HG02642 (cell line): Measurements from ENCODE around the gene ZFYVE28.

ENCODE experiments used
- ATAC-seq: cut with Tn5 transposase; IDR thresholded peaks from one replicate; pipeline ENCODE4 v1.9.1; 2021; ENCODE audit warnings: mild to moderate bottlenecking; ENCODE audit not compliant: unreplicated experiment, poor library complexity

ZFYVE28 gene

DNA sequence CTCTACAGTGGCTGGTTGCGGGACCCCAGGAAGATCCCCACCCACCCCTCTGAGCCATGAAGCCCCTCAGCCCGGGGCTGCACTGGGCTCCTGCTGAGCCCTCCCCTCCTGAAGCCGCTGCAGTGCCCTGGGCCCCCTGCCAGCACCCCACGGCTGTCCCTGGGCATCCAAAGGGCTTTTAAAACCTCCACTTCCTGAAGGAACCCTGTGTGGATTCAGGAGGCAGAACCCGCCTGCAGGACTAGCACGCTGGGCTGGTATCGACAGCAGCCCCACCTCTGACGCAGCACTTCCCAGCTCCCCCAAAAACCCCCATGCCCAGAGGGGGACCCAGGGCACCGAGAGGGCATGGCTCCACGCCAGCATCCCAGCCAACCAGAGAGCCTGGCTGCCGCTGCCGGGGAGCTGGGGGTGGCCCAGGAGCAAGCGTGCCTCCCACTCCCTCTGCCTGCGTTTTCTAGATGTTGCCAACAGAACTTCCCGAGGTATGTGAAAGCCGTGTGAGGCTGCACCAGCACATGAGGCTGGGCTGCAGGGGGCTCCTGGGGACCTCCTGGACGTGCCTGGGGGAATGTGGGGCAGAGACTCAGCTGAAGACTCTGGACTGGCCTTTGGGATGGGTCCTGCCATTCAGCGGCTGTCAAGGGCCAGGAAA, 162.8 kb downstream of the ZFYVE28 start:
- no peak for ATAC-seq

- ATAC-seq: no peak
Measured at GRCh38 chr4:2254665-2255500, 163.6 kb downstream of the ZFYVE28 start.

- ATAC-seq: no peak
Measured at GRCh38 chr4:2253160-2254084, 165.0 kb downstream of the ZFYVE28 start.

- no peak for ATAC-seq
Measured at GRCh38 chr4:2252530-2253091, 165.8 kb downstream of the ZFYVE28 start.

DNA sequence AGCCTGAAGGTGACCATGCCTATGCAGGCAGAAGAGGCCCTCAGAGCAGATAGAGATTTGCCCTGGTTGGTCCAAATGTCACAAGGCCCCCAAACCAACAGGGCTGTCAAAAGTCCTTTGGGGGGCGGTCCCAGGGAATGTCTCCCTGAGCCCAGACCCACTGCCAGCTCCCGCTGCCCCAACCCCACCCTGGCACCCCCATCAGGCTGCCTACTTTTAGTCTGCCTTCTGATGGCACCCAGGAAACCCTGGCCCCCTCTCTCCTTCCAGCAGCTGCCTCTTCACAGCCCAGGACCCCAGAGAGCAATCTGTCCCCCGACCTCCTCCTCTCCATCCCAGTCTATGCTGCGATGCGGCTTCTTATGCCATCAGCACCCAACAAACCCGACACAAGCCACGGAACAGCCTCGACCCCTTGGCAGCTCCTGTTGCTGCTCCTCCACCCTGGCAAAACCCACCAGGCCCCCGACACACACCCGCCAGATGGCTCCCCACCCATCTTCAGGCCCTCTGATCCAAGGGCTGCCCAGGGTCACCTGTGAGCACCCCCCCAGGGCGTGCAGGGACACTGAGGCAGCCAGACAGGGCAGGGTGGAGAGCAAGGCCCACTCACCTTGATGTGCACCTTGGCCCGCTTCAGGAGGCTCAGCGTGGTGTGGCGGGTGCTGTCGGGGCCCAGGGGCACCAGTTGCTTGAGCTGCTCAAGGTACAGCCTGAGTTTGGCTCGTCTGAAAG, 166.5 kb downstream of the ZFYVE28 start:
- no peak for ATAC-seq

GRCh38 chr4:2251073-2251794, 167.2 kb downstream of the ZFYVE28 start:
- ATAC-seq: no peak

GRCh38 chr4:2250357-2251072, 167.9 kb downstream of the ZFYVE28 start:
- no peak for ATAC-seq

DNA sequence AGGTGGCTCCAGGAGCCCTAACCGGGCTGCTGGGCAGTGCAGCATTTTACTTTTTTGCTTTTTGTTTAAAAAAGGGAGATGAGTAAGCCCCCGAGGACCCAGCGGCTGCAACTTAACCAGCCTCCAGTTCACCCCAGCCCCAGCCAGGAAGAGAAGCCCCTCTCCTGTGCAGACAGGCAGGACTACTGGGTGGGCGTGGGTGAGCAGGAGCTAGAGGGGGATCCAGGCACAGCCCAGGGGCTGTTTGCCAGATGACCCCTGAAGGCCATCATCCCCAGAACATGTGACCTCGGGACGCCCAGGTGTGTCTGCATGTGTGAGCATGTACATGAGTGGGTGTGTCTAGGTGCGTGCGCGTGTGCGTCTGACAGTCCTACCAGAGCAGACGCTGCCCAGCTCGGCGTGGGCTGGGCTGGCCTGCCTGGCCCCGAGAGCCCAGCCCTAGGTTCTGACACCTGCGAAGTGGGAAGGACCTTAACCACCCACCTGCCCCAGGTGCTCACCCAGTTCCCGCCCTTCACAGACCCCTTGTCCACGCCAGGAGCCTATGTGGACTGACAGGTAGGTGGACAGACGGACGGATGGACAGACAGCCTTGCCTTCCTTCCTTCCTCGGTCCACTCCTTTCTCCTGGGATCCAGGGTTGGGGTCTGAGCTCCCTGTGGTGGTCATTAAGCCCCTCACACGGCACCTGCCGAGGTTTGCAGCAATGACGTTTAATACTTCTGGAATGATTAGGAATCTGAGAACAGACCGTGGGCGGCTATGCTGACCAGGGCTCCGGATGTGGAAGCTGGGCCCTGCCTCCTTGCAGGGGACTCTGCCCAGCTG, 168.7 kb downstream of the ZFYVE28 start:
- no peak for ATAC-seq

- no peak for ATAC-seq
Measured at GRCh38 chr4:2248821-2249261, 169.6 kb downstream of the ZFYVE28 start.

GRCh38 chr4:2248044-2248780, 170.2 kb downstream of the ZFYVE28 start:
- no peak for ATAC-seq

GRCh38 chr4:2247128-2248043, 171.1 kb downstream of the ZFYVE28 start:
- no peak for ATAC-seq

DNA sequence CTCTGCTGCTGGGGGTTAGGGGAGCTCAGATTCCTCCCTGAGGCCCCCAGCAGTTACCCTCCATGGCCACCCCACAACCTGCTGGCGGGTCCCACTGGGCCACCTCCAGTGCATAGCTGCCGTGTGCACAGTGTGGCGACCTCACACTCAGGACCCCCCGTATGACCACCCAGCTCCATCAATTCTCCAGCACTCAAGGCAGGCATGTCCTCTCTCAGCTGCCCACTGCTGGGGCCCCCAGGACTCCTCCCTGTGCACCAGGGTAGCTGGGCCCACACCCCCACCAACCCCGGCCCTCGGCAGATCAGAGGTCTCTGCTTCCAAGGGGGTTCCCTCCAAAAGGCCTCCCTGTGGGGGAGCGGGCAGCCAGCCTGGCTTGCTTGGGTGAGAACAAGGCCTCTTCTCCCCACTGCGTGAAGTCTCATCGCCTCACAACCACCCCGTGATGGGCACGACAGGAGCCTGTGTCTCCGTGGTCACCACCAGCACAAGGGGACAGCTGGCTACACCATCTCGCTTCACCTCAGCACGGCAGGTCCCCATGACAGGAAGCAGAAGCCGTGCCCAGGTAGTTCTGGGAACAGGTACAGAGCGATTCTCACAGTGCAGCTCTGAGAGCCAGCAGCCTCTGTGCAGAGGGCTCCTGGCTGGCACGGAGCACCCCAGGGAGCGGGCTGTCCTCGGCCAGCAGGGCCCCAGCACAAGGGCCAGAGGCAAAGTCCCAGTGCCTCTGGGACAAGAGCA, 171.9 kb downstream of the ZFYVE28 start:
- no peak for ATAC-seq

- ATAC-seq: no peak
Measured at GRCh38 chr4:2245787-2246275, 172.6 kb downstream of the ZFYVE28 start.

DNA sequence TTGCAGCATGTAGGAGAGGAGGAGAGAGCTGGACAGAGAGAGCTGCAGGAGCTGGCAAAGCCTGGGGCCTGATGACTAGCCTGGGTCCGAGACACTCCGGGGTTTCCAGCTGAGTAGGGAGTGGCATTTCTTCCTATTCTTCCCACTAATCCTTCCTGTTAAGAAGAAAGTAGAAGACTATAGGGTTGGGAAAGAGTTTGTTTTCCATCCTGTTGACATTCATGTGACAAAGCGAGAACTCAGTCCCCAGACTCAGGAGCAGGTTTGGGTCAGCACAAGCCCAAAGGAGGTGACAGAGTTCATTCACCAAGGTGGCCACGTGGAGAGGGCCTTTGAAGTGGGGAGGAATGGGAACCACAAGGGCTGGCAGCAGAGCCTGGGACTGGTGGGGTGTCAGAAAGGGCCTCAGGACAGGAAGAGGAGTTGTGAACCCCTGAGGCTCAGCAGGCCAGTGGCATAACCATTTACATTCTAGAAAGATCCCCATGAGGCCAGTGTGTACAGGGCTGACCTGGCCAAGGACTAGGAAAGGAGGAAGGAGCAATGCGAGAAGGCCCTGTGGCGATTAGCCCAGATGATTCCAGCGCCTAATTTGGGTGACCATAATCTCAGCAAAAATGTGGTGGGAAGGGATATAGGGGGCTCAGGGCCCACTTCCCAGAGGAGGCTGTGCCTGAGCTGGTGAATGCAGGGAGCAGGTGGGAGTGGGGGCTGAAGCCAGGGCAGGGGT, 173.2 kb downstream of the ZFYVE28 start:
- ATAC-seq: no peak
